BE2C (cell line): ENCODE data around the gene KIF11.

ENCODE experiments used
- DNase-seq: peaks from one replicate; pipeline ENCODE4 v3.0.0-alpha.2; 2020
- H3K27me3 ChIP-seq: fragments of 250-450 bp; sonication (Bioruptor Pico); 2 replicates; pipeline ENCODE4 v1.5.1; 2020; ENCODE audit warnings: mild to moderate bottlenecking
- H3K36me3 ChIP-seq: fragments of 250-450 bp; sonication (Bioruptor Pico); 2 replicates; pipeline ENCODE4 v1.5.1; 2020; ENCODE audit warnings: mild to moderate bottlenecking
- H3K4me1 ChIP-seq: fragments of 250-450 bp; sonication (Bioruptor Pico); 2 replicates; pipeline ENCODE4 v1.5.1; 2020
- H3K4me3 ChIP-seq: 2 replicates; pipeline ENCODE4 v1.5.1; 2011; ENCODE audit warnings: low read depth, low read length
- H3K9me3 ChIP-seq: fragments of 250-450 bp; sonication (Bioruptor Pico); 2 replicates; pipeline ENCODE4 v1.5.1; 2020
- CTCF ChIP-seq: IDR thresholded peaks from 2 replicates; pipeline ENCODE4 v1.5.1; 2012; ENCODE audit warnings: mild to moderate bottlenecking, low read depth, low read length

The KIF11 gene

GRCh38 chr10:92598321-92598720, 5.4 kb downstream of the KIF11 start:
- Histone ChIP-seq H3K4me3 (no peak overlapping the region), H3K36me3 (0 out of 2 replicates have a peak, but pooled peaks cover under 1% of the 10 kb centered on the region), H3K4me1 (no peaks in the 10 kb centered on the region), H3K9me3 (no peaks in the 10 kb centered on the region), H3K27me3 (no peaks in the 10 kb centered on the region)
- TF ChIP-seq CTCF, result no peak
- DNase-seq, result no peak

DNA sequence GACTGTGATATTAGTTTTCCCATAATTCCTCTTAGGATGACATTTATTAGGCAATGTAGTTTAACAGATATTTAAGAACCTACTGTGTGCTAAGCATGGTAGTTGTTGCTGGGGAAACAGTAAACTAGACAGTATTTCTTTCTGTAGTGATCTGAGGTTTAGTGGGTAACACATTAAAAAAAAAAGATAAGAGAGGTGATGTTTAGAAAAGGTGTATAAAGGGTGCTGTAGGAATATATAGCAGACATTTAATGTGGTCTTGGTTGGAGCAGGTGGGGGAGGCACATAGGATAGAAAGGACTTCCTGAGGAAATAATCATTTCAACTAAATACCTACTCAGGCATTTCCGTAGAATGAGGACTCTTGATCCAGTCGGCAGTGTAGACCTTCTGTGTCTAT, 11.9 kb downstream of the KIF11 start:
- no peak for DNase-seq
- peaks cover 31% of the 10 kb centered on the region for H3K36me3 ChIP-seq
- TF ChIP-seq CTCF, result no peak
- H3K9me3 ChIP-seq, result no peaks in the 10 kb centered on the region
- no peak overlapping the region for H3K4me3 ChIP-seq
- no peaks in the 10 kb centered on the region for H3K4me1 ChIP-seq
- H3K27me3 ChIP-seq, result no peaks in the 10 kb centered on the region

- peaks cover 56% of the 10 kb centered on the region for H3K36me3 ChIP-seq
- H3K4me1 ChIP-seq, result no peaks in the 10 kb centered on the region
- TF ChIP-seq CTCF, result no peak
- no peaks in the 10 kb centered on the region for H3K27me3 ChIP-seq
- H3K9me3 ChIP-seq, result no peaks in the 10 kb centered on the region
- no peak for DNase-seq
- H3K4me3 ChIP-seq, result no peak overlapping the region
These were observed 22.6 kb downstream of the KIF11 start for GRCh38 chr10:92615515-92615914.

GRCh38 chr10:92619368-92619767, 26.4 kb downstream of the KIF11 start:
- no peak for TF ChIP-seq CTCF
- Histone ChIP-seq H3K4me1 (no peaks in the 10 kb centered on the region), H3K9me3 (no peaks in the 10 kb centered on the region), H3K36me3 (peaks cover 63% of the 10 kb centered on the region), H3K4me3 (no peak overlapping the region), H3K27me3 (no peaks in the 10 kb centered on the region)
- no peak for DNase-seq

DNA sequence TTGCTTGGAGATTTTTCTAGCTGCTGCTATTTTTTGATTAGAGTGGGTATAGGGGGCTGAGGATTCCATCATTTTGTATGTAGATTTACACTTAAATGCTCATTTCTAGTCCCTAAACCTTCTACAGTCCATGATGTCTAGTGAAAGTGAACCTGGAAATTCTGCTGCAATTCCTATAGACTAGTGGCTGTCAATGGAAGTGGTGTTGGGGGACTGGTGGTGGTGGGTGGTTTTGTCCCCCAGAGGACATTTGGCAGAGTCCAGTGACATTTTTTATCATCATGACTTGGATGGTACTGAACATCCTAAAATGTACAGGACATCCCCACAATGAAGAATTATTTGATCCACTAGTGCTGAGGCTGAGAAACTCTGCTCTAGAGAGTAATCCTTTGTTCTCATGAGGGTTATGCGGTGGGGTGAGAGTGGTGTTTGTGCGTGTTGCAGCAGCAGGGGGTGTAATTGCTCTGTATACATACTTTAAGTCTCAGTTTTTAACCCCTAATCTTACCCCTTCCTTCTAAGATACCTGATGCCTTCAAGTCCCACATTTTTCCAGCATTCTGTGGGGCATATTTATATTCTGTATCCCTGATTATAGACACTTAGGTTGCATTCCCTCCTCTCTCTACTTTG, 35.0 kb downstream of the KIF11 start:
- Histone ChIP-seq H3K27me3 (no peaks in the 10 kb centered on the region), H3K4me1 (no peaks in the 10 kb centered on the region), H3K36me3 (peaks cover 38% of the 10 kb centered on the region), H3K4me3 (no peak overlapping the region), H3K9me3 (no peaks in the 10 kb centered on the region)
- no peak for TF ChIP-seq CTCF
- DNase-seq, result no peak

- peaks cover 41% of the 10 kb centered on the region for H3K36me3 ChIP-seq
- H3K27me3 ChIP-seq, result no peaks in the 10 kb centered on the region
- H3K9me3 ChIP-seq, result no peaks in the 10 kb centered on the region
- no peak for DNase-seq
- H3K4me1 ChIP-seq, result no peaks in the 10 kb centered on the region
- H3K4me3 ChIP-seq, result no peak overlapping the region
- TF ChIP-seq CTCF, result no peak
These were observed 37.0 kb downstream of the KIF11 start for GRCh38 chr10:92629945-92630344.
